Mucosa of descending colon (tissue), 3 donors: Measurements from ENCODE around the gene RBPJ. TPM values are rescaled to one million over a fixed set of nuclear protein-coding genes. Genes with fewer than 3 reads are reported as not detected.

ENCODE experiments used
- ATAC-seq: fragments of 200-7000 bp; cut with Tn5 transposase; one replicate; pipeline ENCODE4 v1.9.1; 2020; ENCODE audit warnings: mild to moderate bottlenecking, moderate library complexity
- DNase-seq, 3 donors: peaks; one replicate each; pipeline ENCODE4 v3.0.0-alpha.2; 2020
- H3K36me3 ChIP-seq: fragments of 200-600 bp; one replicate; pipeline ENCODE4 v1.8.0; 2021; ENCODE audit warnings: low read depth, mild to moderate bottlenecking
- H3K4me1 ChIP-seq: fragments of 200-600 bp; one replicate; pipeline ENCODE4 v1.8.0; 2021; ENCODE audit warnings: low read depth, mild to moderate bottlenecking
- H3K4me3 ChIP-seq: fragments of 200-600 bp; one replicate; pipeline ENCODE4 v1.8.0; 2021; ENCODE audit warnings: mild to moderate bottlenecking
- H3K9me3 ChIP-seq: fragments of 200-600 bp; one replicate; pipeline ENCODE4 v1.8.0; 2021; ENCODE audit warnings: mild to moderate bottlenecking
- CTCF ChIP-seq: fragments of 200-600 bp; IDR thresholded peaks from one replicate; pipeline ENCODE4 v1.8.0; 2022; ENCODE audit warnings: antibody characterized with exemption, mild to moderate bottlenecking
- intact Hi-C, 2 donors: fragments of 100-400 bp; cut with DNase I in 1 of 2; cut with micrococcal nuclease in 1 of 2; formaldehyde crosslinking; loops; one replicate each; pipeline versions ENCODE4 v1.11.0 to v1.11.1; 2022; cut with DNase I, micrococcal nuclease
- total RNA-seq, 3 donors: library from RNA; stranded (reverse); fragmentation: NEBNext Ultra II Directional in 2 of 3; extraction: Animal tissue kit (Norgen Biotek cat#: 25700) in 2 of 3; gene quantifications; one replicate each; pipeline versions ENCODE4 v1.2.1 to v1.2.4, GENCODE V29; 2021 to 2023
- donor health status: DM: no; HTN: no; CAD: no; lungs with moderate emphysema.
- donor health status: DM: no; HTN: no; CAD: no.
- donor health status: DM: no; HTN: yes; CAD: no.

The RBPJ gene
- total RNA-seq, 3 donors from 2014 or later = 50.4 to 133 (median 52.0) TPM

- DNase-seq = peak in 1 of 3 donors; percentile 27
- Histone ChIP-seq H3K9me3 (no peaks in the 10 kb centered on the region), H3K36me3 (no peaks in the 10 kb centered on the region), H3K4me1 (peaks cover 3% of the 10 kb centered on the region), H3K4me3 (no peak overlapping the region)
- ATAC-seq = no peak
- intact Hi-C loops = loop anchor here in 1 of 2 donors (5.0 to 10.0 kb wide), 2 partner anchors 82 to 240 kb away; no protein-coding TSS in a partner anchor
- TF ChIP-seq CTCF = no peak
Measured at GRCh38 chr4:26325191-26325590, 4.4 kb downstream of the RBPJ start.

GRCh38 chr4:26326791-26327190 lies 6.0 kb downstream of the RBPJ start:
- Histone ChIP-seq H3K36me3 (no peaks in the 10 kb centered on the region), H3K4me1 (peaks cover 8% of the 10 kb centered on the region), H3K4me3 (no peak overlapping the region), H3K9me3 (no peaks in the 10 kb centered on the region)
- ATAC-seq (no peak), DNase-seq (no peak)
- intact Hi-C loops = loop anchor here in 1 of 2 donors (5.0 to 10.0 kb wide), 2 partner anchors 81 to 242 kb away; no protein-coding TSS in a partner anchor
- no peak for TF ChIP-seq CTCF

- peak in 1 of 3 donors; percentile 50 for DNase-seq
- Histone ChIP-seq H3K36me3 (no peaks in the 10 kb centered on the region), H3K4me1 (peaks cover 15% of the 10 kb centered on the region), H3K9me3 (no peaks in the 10 kb centered on the region), H3K4me3 (no peak overlapping the region)
- ATAC-seq = peak; percentile 81
- peak; percentile 60 for TF ChIP-seq CTCF
- intact Hi-C loops = no loop called here
Measured at GRCh38 chr4:26330186-26330787, 9.5 kb downstream of the RBPJ start.

GRCh38 chr4:26330946-26331345 lies 10.1 kb downstream of the RBPJ start:
- peak; percentile 22 for ATAC-seq
- no peaks in the 10 kb centered on the region for H3K9me3 ChIP-seq
- intact Hi-C loops = no loop called here
- DNase-seq = no peak
- H3K36me3 ChIP-seq = no peaks in the 10 kb centered on the region
- TF ChIP-seq CTCF = no peak
- no peak overlapping the region for H3K4me3 ChIP-seq
- H3K4me1 ChIP-seq = peaks cover 15% of the 10 kb centered on the region

- TF ChIP-seq CTCF = no peak
- no peak for DNase-seq
Measured at GRCh38 chr4:26331380-26331950, 10.7 kb downstream of the RBPJ start.

More at GRCh38 chr4:26331380-26331950, 10.7 kb downstream of the RBPJ start:
- H3K9me3 ChIP-seq = no peaks in the 10 kb centered on the region
- intact Hi-C loops = no loop called here
- peaks cover 15% of the 10 kb centered on the region for H3K4me1 ChIP-seq
- peak; percentile 15 for ATAC-seq
- no peaks in the 10 kb centered on the region for H3K36me3 ChIP-seq
- no peak overlapping the region for H3K4me3 ChIP-seq
